ENCODE measurements around the gene PACC1.
"Not testable (repeated sequence)": the region's sequence is repeated elsewhere in the genome, so short reads cannot be mapped to it uniquely, and the experiment has no call there.

Gene PACC1

GRCh38 chr1:212323066-212323465 is 91.6 kb downstream of the PACC1 start:
- no peak for DNase-seq

- not testable (repeated sequence) for DNase-seq
Observed at GRCh38 chr1:212321031-212321430, 93.7 kb downstream of the PACC1 start.

GRCh38 chr1:212317916-212318315 is 96.8 kb downstream of the PACC1 start:
- no peak for DNase-seq

- DNase-seq: peak; percentile 25
Observed at GRCh38 chr1:212315907-212316306, 98.8 kb downstream of the PACC1 start.

- DNase-seq: no peak
Observed at GRCh38 chr1:212315184-212315583, 99.5 kb downstream of the PACC1 start.
